ENCODE results near the gene PCTP. TPM values are rescaled to one million over a fixed set of nuclear protein-coding genes. Genes with fewer than 3 reads are reported as not detected.
A peak's percentile ranks its signal among the peaks of the same experiment; 100 is the strongest.

Gene PCTP
- total and polyA plus RNA-seq, 9 of the 15 experiments (the other 6 are each of a cell fraction or from before 2014, with no cell fraction given): 10.9 to 62.3 (median 41.2) TPM

GRCh38 chr17:55710829-55711496, 39.9 kb upstream of the PCTP start:
- CTCF ChIA-PET (ENCODE audit: low intra/inter-chr PET ratio): no interaction called here

More at GRCh38 chr17:55710829-55711496, 39.9 kb upstream of the PCTP start:
- intact Hi-C loops (cut with micrococcal nuclease) (loop anchor here (10.0 kb wide), 1 partner anchor 54 kb away; no protein-coding TSS in a partner anchor), in situ Hi-C loops (cut with MboI) (no loop called here)
- POLR2A ChIA-PET: no interaction called here
- WGBS (ENCODE audit: insufficient coverage, low coverage, missing lambda C conversion rate): 8% methylated on average over 4 of the region's 4 CpGs
- DNase-seq (ENCODE audit: extremely low read depth in 1 of 4, low spot score in 3 of 4) (no peak), ATAC-seq (no peak), FAIRE-seq (no peak)
- Histone ChIP-seq H3K27me3 (ENCODE audit: control insufficient read depth in 2 of 2, insufficient read depth in 2 of 2, low read length in 2 of 2) (no peaks in the 10 kb centered on the region), H3K9me3 (replicated peaks; ENCODE audit: control insufficient read depth, insufficient read depth, low read depth, low read length) (no peaks in the 10 kb centered on the region), H2AFZ (ENCODE audit: low read depth, low read length) (no peak overlapping the region), H3K36me3 (ENCODE audit: control insufficient read depth, insufficient read depth, low read length) (no peaks in the 10 kb centered on the region), H3K27ac (ENCODE audit: extremely low read depth, low read depth, low read length) (no peak overlapping the region), H3K9ac (ENCODE audit: insufficient read depth in 1 of 2, low read depth in 2 of 2, low read length in 2 of 2) (no peak overlapping the region), H3K79me2 (ENCODE audit: control insufficient read depth, insufficient read depth, low read length) (no peaks in the 10 kb centered on the region), H3K4me2 (ENCODE audit: insufficient read depth, low read length) (no peak overlapping the region), H3K4me3 (no peak overlapping the region), H4K20me1 (replicated peaks; ENCODE audit: control insufficient read depth, insufficient read depth, low read length) (no peaks in the 10 kb centered on the region), H3K4me1 (replicated peaks in 1 of 2; ENCODE audit: control insufficient read depth in 2 of 2, insufficient read depth in 2 of 2, low read length in 2 of 2) (no peaks in the 10 kb centered on the region; a peak in 1 of 5 replicates), H3K9me1 (ENCODE audit: control insufficient read depth, insufficient read depth, low read length) (no peaks in the 10 kb centered on the region)
- no TSS peak for BruUV-seq (replicated peaks)
- TF ChIP-seq ZNF395 (CRISPR knock-in tag; IDR thresholded peaks at IDR 0.05) (no peak), ARID3A (IDR thresholded peaks at IDR 0.05; ENCODE audit: borderline replicate concordance, low read depth, low read length) (no peak), NR3C1 (CRISPR knock-in tag; IDR thresholded peaks at IDR 0.05) (no peak), ZNF12 (CRISPR knock-in tag; IDR thresholded peaks at IDR 0.05) (no peak), CREM (IDR thresholded peaks at IDR 0.05; ENCODE audit: low read depth) (no peak), PBX2 (CRISPR knock-in tag; IDR thresholded peaks at IDR 0.05; ENCODE audit: low read depth) (no peak), PBX2 (tag; conservative IDR thresholded peaks at IDR 0.05; ENCODE audit: low read depth) (peak; percentile 30; the same call in 1 of the 2 replicates), MEIS2 (IDR thresholded peaks at IDR 0.05; ENCODE audit: partially characterized antibody) (peak; percentile 21), ZNF583 (CRISPR knock-in tag; IDR thresholded peaks at IDR 0.05) (no peak), ZZZ3 (IDR thresholded peaks at IDR 0.05) (no peak), SLC30A9 (CRISPR knock-in tag; IDR thresholded peaks at IDR 0.05) (no peak), NFIC (IDR thresholded peaks at IDR 0.05) (peak; percentile 39; the same call in 1 of the 2 replicates), FOXJ2 (tag; IDR thresholded peaks at IDR 0.05) (no peak), PPARD (CRISPR knock-in tag; IDR thresholded peaks at IDR 0.05) (no peak), ZNF121 (CRISPR knock-in tag; conservative IDR thresholded peaks at IDR 0.05) (no peak)
